Colonic mucosa (tissue), 4 donors: ENCODE measurements around the gene COX7A2L. TPM values are rescaled to one million over a fixed set of nuclear protein-coding genes. Genes with fewer than 3 reads are reported as not detected.

ENCODE experiments used
- DNase-seq: peaks from one replicate; pipeline ENCODE4 v3.0.0-alpha.2; 2020
- H3K27ac ChIP-seq: fragments of 200-600 bp; one replicate; pipeline ENCODE4 v1.8.0; 2021
- H3K27me3 ChIP-seq: fragments of 200-600 bp; one replicate; pipeline ENCODE4 v1.8.0; 2021
- H3K36me3 ChIP-seq: fragments of 200-600 bp; one replicate; pipeline ENCODE4 v1.8.0; 2021
- H3K4me1 ChIP-seq: fragments of 200-600 bp; one replicate; pipeline ENCODE4 v1.8.0; 2021; ENCODE audit warnings: mild to moderate bottlenecking
- H3K4me3 ChIP-seq: fragments of 200-600 bp; one replicate; pipeline ENCODE4 v1.8.0; 2021
- H3K9ac ChIP-seq, 2 donors: one replicate each; pipeline ENCODE4 v1.7.0; 2013; ENCODE audit warnings: control low read depth in 2 of 2, low read depth in 2 of 2, low read length in 2 of 2
- H3K9me3 ChIP-seq: fragments of 200-600 bp; one replicate; pipeline ENCODE4 v1.8.0; 2021
- intact Hi-C: fragments of 100-400 bp; cut with DNase I; formaldehyde crosslinking; loops from one replicate; pipeline ENCODE4 v1.14.1; 2022
- total RNA-seq, 2 donors: library from RNA; stranded (reverse); fragmentation: NEBNext Ultra II Directional in 1 of 2; extraction: Animal tissue kit (Norgen Biotek cat#: 25700) in 1 of 2; gene quantifications; one replicate each; pipeline ENCODE4 v1.2.1, GENCODE V29; 2021
- TF ChIP-seq, protein P1 (sequence below): fragments of 200-600 bp; IDR thresholded peaks from one replicate; pipeline ENCODE4 v1.8.0; 2022; ENCODE audit warnings: antibody characterized with exemption, mild to moderate bottlenecking
- donor health status: healthy.
- donor health status: DM: no; HTN: no; CAD: no.
- donor health status: DM: no; HTN: no; CAD: no.

COX7A2L gene
- total RNA-seq, 2 donors from 2014 or later = 128 to 131 TPM

DNA sequence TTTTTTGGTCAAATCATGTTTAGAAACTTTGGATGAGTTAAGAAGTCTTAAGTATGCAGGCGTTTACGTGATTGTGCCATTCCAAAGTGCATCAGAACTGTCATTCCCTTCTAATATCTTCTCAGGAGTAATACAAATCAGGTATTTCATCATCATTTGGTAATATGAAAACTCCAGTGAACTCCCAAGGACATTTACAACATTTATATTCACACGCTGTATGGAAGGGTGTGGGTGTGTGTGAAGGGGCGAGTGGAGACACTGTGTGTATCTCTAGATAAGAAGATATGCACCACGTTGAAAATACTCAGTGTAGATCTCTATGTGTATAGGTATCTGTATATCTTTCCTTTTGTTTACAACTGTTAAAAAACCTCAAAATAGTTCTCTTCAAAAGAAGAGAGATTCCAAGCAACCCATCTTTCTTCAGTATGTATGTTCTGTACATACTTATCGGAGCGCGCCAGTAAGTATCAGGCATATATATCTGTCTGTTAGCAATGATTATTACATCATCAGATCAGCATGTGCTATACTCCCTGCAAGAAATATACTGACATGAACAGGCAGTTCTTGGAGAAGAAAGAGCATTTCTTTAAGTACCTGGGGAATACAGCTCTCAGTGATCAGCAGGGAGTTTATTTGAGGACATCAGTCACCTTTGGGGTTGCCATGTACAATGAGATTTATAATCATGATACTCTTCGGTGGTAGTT lies 29.3 kb downstream of the COX7A2L start:
- TF ChIP-seq, protein P1, sequence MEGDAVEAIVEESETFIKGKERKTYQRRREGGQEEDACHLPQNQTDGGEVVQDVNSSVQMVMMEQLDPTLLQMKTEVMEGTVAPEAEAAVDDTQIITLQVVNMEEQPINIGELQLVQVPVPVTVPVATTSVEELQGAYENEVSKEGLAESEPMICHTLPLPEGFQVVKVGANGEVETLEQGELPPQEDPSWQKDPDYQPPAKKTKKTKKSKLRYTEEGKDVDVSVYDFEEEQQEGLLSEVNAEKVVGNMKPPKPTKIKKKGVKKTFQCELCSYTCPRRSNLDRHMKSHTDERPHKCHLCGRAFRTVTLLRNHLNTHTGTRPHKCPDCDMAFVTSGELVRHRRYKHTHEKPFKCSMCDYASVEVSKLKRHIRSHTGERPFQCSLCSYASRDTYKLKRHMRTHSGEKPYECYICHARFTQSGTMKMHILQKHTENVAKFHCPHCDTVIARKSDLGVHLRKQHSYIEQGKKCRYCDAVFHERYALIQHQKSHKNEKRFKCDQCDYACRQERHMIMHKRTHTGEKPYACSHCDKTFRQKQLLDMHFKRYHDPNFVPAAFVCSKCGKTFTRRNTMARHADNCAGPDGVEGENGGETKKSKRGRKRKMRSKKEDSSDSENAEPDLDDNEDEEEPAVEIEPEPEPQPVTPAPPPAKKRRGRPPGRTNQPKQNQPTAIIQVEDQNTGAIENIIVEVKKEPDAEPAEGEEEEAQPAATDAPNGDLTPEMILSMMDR = no peak
- H3K36me3 ChIP-seq = no peaks in the 10 kb centered on the region
- no peaks in the 10 kb centered on the region for H3K4me1 ChIP-seq
- no peaks in the 10 kb centered on the region for H3K9me3 ChIP-seq
- no peak for DNase-seq
- intact Hi-C loops = no loop called here
- H3K27ac ChIP-seq = no peak overlapping the region
- H3K9ac ChIP-seq = no peak overlapping the region
- H3K27me3 ChIP-seq = no peaks in the 10 kb centered on the region
- no peak overlapping the region for H3K4me3 ChIP-seq

GRCh38 chr2:42329736-42330135 lies 31.3 kb downstream of the COX7A2L start:
- H3K36me3 ChIP-seq = no peaks in the 10 kb centered on the region
- intact Hi-C loops = loop anchor here (10.0 kb wide), 1 partner anchor 475 kb away; no protein-coding TSS in a partner anchor
- no peak overlapping the region for H3K4me3 ChIP-seq
- DNase-seq = no peak
- no peaks in the 10 kb centered on the region for H3K27me3 ChIP-seq
- TF ChIP-seq, protein P1 = no peak
- H3K27ac ChIP-seq = no peak overlapping the region
- no peaks in the 10 kb centered on the region for H3K4me1 ChIP-seq
- no peak overlapping the region for H3K9ac ChIP-seq
- H3K9me3 ChIP-seq = no peaks in the 10 kb centered on the region

GRCh38 chr2:42328923-42329322 lies 32.1 kb downstream of the COX7A2L start:
- Histone ChIP-seq H3K27me3 (no peaks in the 10 kb centered on the region), H3K27ac (no peak overlapping the region), H3K4me1 (no peaks in the 10 kb centered on the region), H3K4me3 (no peak overlapping the region), H3K36me3 (no peaks in the 10 kb centered on the region), H3K9ac (no peak overlapping the region), H3K9me3 (no peaks in the 10 kb centered on the region)
- TF ChIP-seq, protein P1 = no peak
- intact Hi-C loops = loop anchor here (10.0 kb wide), 1 partner anchor 474 kb away; no protein-coding TSS in a partner anchor
- DNase-seq = no peak

DNA sequence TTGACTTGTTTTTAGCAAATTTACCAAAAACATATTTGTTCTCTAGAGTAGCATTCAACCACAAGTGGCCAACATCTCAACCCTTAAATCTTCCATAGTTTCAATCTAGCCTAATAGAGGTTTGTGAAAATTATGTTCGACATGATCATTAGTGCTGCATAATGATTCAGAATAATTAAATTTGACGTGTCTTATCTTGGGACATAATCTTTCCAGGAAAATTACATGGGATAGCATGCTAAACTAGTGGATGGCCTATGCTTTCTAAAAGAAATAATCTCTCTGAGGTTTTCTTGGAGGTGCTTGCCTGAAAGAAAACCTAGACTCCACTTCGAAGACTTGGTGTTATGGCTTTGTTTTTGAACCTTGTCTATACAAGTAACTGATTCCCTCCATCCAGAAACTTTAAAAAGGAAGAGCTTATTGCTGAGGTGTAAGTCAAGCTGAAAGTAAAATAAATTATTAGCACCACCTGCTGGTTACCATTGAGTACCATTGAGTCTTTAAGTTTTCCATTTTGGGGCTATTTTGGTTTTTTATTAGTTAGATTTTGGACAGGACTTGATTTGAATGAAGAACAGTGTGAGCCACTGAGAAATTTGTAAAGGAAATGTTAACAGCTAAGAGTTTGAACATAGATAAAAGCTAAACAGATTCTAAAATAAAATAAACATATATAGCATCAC lies 32.7 kb downstream of the COX7A2L start:
- no peaks in the 10 kb centered on the region for H3K36me3 ChIP-seq
- H3K9ac ChIP-seq = no peak overlapping the region
- no peak overlapping the region for H3K4me3 ChIP-seq
- no peaks in the 10 kb centered on the region for H3K9me3 ChIP-seq
- no peak overlapping the region for H3K27ac ChIP-seq
- TF ChIP-seq, protein P1 = no peak
- no peaks in the 10 kb centered on the region for H3K27me3 ChIP-seq
- intact Hi-C loops = loop anchor here (10.0 kb wide), 1 partner anchor 473 kb away; no protein-coding TSS in a partner anchor
- no peak for DNase-seq
- no peaks in the 10 kb centered on the region for H3K4me1 ChIP-seq

DNA sequence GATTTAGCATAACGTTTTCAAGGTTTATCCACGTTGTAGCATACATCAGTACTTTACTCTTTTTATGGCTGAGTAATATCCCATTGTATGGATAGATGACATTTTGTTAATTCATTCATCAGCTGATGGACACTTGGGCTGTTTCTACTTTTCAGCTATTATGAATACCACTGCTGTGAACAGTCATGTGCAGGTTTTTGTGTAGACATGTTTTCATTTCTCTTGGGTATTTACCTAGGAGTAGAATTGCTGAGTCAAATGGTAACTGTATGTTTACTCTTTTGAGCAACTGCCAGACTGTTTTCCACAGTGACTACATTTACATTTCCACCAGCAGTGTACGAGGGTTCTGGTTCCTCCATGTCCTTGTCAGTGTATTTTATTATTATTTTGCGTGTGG lies 33.9 kb downstream of the COX7A2L start:
- TF ChIP-seq, protein P1 = no peak
- Histone ChIP-seq H3K4me3 (no peak overlapping the region), H3K4me1 (no peaks in the 10 kb centered on the region), H3K36me3 (no peaks in the 10 kb centered on the region), H3K27ac (no peak overlapping the region), H3K9ac (no peak overlapping the region), H3K9me3 (no peaks in the 10 kb centered on the region), H3K27me3 (no peaks in the 10 kb centered on the region)
- intact Hi-C loops = loop anchor here (10.0 kb wide), 1 partner anchor 472 kb away; no protein-coding TSS in a partner anchor
- no peak for DNase-seq
